CD4-positive, alpha-beta T cell treated with Interferon gamma for 1 hour (primary cell): ENCODE results near the gene MYH14.

Source experiments
- DNase-seq: peaks from one replicate; pipeline ENCODE4 v3.0.0-alpha.2; 2020

MYH14 gene

GRCh38 chr19:50203281-50204080 lies at the start of gene MYH14:
Gene MYH14 (plus strand): TSS chr19:50203622. CDS start chr19:50210366, 6,744 bp downstream.
- peak; percentile 26 for DNase-seq

GRCh38 chr19:50154529-50154928 lies 48.9 kb upstream of the MYH14 start:
- no peak for DNase-seq

GRCh38 chr19:50155520-50156109 lies 47.8 kb upstream of the MYH14 start:
- no peak for DNase-seq

DNA sequence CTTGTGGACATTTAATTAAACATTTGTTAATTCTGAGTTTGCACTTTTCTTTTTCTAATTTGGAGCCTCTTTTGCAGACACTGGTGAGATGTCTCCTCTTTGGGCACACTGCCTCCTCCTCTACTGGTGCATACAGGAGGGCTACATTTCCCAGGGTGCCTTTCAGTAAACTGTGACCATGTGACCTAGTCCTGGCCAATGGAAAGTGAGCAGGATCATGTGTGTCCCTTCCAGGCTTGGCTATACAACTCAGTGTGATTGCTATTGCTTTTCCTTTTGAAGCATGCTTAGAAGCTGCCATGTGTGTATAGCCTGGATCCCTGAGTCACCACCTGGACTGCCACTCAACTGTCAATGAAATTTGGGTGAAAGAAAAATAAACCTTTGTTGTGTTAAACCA lies 44.8 kb upstream of the MYH14 start:
- DNase-seq: no peak

DNA sequence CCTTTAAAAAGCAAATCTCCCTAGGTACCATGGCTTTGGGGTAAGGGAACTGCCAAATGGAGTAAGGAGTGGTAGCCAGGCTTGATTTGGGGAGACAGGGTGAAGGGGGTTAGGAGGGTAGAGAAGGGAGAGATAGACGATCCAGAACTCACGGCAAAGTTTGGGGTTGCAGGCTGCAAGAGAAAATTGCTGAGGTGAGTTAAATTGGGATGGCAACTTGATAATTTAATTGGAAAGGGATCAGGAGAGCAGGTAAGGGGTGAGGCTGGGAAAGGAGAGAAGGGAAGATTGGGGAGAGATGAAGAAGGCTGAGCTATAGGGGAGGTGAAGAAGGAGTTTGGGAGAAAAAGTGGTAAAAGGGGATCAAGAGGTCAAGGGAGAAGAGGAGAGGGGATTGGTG lies 44.3 kb upstream of the MYH14 start:
- DNase-seq: no peak

DNA sequence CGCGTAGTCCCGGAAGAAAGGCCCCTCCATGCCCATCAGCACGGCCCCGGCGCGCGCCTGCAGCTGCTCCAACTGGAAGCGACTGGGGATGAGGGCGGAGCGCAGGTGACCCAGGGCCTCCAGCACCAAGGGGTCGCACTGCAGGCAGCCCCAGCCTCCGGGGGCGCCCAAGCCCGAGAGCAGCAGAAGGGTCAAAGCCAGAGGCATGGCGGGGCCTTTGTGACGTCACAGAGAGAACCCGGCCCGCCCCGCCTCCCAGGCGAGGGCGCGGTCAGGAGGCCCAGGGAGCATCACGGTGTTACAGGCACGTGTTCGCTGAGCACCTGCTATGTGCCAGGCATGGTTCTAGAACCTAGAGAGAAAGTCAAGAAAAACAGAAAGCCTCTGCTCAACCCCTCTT lies 40.4 kb upstream of the MYH14 start, which contains the start of gene IZUMO2:
IZUMO2 (minus strand) TSS at position 294 of the 400 bp plus-strand sequence; CDS start at position 207, 87 bp downstream.
- no peak for DNase-seq

DNA sequence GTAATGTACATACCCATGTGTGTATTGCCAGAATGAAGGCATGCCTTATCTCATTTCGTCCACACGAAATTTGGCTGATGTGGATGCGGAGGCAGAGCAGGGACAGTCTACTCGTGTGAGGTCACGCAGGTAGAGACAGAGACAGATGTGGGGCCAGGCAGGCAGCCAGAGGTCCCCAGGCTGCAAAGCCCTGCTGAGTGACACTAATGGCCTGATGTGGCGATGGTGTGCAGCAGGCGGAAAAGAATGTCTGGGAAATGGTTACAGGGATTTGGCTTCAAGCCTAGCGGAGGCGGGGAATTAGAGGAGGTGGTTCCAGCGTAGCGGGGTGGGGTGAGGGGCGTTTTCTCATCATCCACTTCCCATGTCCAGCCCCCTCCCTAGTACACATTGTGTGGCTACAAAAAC lies 36.1 kb upstream of the MYH14 start:
- DNase-seq: no peak

- DNase-seq: no peak
Observed at GRCh38 chr19:50171752-50172151, 31.7 kb upstream of the MYH14 start.

GRCh38 chr19:50172726-50173125 lies 30.7 kb upstream of the MYH14 start:
- DNase-seq: no peak

- DNase-seq: no peak
Observed at GRCh38 chr19:50173127-50173526, 30.3 kb upstream of the MYH14 start.

DNA sequence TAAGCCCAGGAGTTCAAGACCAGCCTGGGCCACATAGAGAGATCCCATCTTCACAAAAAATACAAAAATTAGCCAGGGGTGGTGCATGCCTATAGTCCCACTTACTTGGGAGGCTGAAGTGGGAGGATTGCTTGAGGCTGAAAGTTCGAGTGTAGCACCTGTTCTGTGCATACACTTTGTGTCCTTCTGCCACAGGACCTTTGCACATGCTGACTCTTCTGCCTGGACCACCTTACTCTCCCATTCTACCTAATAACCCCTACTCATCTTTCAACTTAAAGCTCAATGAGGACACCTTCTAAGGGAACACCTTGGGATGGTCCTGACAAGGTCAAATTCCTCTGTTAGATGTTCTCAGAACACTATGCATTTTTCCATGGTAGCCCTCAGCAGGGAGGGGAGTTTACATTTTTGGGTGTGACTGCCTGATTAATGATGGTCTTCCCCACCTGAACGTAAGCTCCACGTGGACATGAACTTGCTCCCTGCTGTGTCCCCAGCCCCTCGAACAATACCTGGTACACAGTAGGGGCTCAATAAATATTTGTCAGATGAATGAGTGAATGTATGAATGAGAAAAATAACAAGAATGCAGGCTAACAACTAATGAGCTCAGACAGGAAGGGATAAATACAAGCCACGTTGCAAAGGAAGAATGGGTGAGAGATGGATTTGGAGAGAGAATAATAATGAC lies 29.2 kb upstream of the MYH14 start:
- no peak for DNase-seq

- DNase-seq: no peak
Observed at GRCh38 chr19:50175924-50176323, 27.5 kb upstream of the MYH14 start.

DNA sequence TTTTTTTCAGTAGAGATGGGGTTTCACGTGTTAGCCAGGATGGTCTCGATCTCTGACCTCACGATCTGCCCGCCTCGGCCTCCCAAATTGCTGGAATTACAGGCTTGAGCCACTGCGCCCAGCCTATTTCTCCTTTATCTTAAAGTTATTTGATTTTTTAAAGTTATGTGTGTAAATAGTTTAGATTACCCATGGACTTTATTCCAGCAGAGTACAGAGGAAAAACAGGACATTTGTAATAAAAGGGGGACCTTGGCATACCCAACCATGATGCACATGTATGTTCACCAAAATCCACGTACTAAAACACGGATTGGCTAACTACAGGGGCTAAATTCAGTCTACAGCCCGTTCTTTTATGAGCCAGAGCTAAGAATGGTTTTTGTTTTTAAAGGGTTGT lies 26.6 kb upstream of the MYH14 start:
- no peak for DNase-seq

- no peak for DNase-seq
Observed at GRCh38 chr19:50178320-50178719, 25.1 kb upstream of the MYH14 start.

- DNase-seq: no peak
Observed at GRCh38 chr19:50178859-50179537, 24.4 kb upstream of the MYH14 start.

DNA sequence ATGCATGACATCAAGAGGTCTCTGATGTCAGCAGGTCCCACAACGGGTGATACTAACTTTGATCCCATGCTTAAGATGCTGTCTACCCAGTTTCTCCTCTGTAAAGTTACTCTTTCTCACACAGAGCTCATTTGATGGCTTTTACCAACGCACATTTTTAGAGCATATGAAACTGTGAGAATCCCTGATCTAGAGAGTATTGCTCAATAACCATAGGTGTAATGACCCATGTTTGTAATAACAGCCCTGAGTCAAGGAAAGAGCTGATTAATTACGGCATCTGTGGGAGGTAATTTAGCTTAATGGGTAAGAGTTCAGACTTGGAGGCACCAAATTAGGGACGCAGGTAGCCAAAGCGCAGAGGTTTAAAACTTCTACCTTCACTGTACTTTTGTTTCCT lies 22.3 kb upstream of the MYH14 start:
- no peak for DNase-seq

DNA sequence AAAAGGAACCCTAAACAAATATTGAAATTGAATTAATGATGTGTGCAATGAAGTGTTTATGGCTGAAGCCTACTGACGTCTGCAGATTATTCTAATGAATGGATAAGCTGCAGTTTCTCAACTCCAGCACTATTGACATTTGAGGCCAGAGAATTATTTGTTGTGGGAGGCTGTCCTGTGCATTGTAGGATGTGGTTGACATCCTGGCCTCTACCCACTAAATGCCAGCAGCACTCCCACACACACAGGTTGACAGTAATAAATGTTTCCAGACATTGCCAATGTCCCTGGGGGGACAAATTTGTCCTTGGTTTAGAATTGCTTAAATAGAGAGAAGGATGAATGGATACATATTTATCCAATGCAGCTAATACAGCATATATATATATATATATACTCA lies 19.2 kb upstream of the MYH14 start:
- no peak for DNase-seq

DNA sequence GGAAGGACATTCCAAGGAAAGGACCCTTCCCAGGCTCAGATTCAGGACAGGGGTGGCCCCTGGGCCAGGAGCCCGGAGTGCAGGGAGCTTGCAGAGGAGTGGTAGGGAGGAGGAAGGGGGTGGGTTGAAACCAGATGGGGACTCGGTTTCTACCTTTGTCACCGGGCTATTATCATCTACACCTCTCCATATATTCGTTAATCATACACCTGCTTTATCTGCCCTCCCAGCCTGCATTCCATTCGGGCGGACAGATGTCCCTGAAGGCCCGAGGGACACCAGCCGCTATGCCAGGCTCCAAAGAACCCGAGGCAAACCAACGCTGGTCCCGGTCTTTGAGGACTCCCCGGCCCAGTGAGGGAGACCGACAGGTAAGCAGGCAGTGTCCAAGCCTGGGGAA lies 15.5 kb upstream of the MYH14 start:
- DNase-seq: no peak

DNA sequence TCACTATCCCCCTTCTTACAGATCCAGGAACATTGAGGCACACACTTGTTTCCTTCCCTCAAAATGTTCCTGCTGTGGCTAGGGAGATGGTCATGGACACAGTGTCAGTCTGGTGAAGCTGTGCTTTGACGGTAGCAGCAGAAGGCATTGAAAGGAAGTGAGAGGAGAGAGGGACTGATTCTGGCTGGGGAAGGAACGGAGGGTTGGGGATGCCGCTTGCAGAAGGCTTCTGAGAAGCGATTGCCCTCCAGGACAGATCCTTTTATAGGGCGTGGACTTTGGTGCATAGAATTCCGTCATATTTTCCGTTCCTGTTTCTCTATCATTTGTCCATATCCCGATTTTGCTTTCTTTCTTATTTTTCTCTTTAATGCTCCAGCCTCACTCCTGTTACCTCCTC lies 14.1 kb upstream of the MYH14 start:
- DNase-seq: no peak

DNA sequence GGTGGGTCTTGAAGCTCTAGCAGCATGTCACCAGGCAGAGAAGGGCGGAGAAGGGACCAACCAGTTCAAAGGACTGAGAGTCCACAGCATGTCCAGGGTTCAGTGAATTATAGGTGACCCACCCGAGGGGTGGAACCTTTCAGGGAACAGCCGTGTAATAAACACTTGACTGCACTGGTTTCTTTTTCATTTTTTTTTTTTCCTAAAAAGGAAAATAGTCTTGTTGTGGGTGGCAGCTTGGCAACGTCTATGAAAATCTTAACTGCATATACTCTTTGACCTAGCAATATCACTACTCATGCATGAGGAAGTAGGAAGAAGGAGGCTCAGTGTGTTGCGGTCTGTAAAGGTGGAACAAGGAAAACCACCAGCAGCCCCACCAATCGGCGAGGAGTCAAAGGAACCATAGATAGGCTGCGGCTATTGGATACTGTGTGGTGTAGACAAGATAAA lies 13.0 kb upstream of the MYH14 start:
- no peak for DNase-seq

DNA sequence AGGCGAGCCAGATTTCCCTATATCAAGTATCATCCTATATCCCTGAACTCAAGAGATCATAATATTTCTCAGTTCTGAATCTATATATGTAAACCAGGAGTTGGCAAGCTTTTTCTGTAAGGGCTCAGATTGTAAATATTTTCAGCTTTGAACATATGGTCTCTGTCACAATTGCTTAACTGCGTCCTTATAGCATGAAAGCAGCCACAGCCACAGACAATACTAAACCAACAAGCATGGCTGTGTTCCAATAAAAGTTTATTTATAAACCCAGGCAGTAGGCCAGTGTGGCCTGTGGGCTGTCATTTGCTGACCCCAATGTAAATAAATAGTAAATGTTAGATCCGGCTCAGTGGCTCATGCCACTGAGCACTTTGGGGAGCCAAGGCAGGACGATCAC lies 12.2 kb upstream of the MYH14 start:
- no peak for DNase-seq

- DNase-seq: no peak
Observed at GRCh38 chr19:50192463-50193211, 10.8 kb upstream of the MYH14 start.

GRCh38 chr19:50195224-50195623 lies 8.2 kb upstream of the MYH14 start:
- no peak for DNase-seq
